H54 (cell line): ENCODE results near the gene TULP4.

Source experiments
- DNase-seq: peaks from one replicate; pipeline ENCODE4 v3.0.0; 2011; ENCODE audit warnings: low spot score, mixed read lengths; ENCODE audit not compliant: insufficient read length
- FAIRE-seq: peaks from 3 replicates; lab custom pipeline; 2011; peaks lifted over from hg19 to GRCh38; lab: Jason Lieb, UNC
- POLR2A ChIP-seq: IDR thresholded peaks from 2 replicates; pipeline ENCODE4 v1.6.1; 2011; ENCODE audit warnings: low read depth, mild to moderate bottlenecking, low read length

TULP4 gene

GRCh38 chr6:158303210-158303731, 9.0 kb upstream of the TULP4 start:
- TF ChIP-seq POLR2A: no peak
- DNase-seq: no peak
- FAIRE-seq: no peak

- no peak for DNase-seq
- FAIRE-seq: no peak
- TF ChIP-seq POLR2A: no peak
Observed at GRCh38 chr6:158304254-158304653, 8.0 kb upstream of the TULP4 start.

- DNase-seq (no peak), FAIRE-seq (no peak)
- TF ChIP-seq POLR2A: no peak
Observed at GRCh38 chr6:158309814-158310213, 2.5 kb upstream of the TULP4 start.

GRCh38 chr6:158311193-158311592, 1.1 kb upstream of the TULP4 start:
- TF ChIP-seq POLR2A: no peak
- DNase-seq: no peak
- no peak for FAIRE-seq

- no peak for TF ChIP-seq POLR2A
- FAIRE-seq: no peak
- DNase-seq: no peak
Observed at GRCh38 chr6:158311626-158312025, 639 bp upstream of the TULP4 start.

DNA sequence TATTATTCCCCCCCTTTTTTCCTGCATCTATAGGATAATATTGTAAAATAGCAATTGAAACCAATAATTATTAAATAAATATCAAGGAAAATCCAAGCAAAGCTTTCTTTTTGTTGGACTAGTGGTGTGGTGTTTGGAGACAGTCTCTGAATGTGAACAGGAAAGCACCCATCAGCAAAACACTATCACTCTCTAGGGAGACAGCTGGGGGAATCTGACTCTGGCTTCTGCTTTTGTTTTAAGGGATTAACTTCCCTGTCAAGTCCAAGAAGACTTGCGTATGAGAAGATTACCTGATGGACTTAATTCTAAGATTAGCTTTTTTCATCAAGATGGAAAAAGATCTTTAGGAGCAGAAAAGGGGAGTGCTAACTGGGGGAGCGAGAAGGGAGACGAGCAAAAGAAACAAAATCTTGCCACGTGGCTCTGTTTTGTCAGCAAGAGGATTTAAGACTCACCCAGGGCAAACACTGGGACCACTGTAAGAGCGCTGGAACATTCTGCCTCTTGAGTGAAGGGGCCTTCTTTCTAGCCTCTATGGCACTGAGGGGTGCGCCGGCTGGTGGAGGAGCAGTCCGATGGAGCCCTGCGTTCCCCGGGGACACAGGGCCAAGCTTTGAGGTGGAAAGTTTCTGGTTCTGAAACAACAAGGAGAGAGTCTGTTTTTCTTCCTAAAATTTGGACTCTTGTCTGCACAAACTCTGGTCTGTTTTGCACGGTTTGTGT, 570 bp downstream of the TULP4 start:
- no peak for TF ChIP-seq POLR2A
- FAIRE-seq: no peak
- DNase-seq: no peak

DNA sequence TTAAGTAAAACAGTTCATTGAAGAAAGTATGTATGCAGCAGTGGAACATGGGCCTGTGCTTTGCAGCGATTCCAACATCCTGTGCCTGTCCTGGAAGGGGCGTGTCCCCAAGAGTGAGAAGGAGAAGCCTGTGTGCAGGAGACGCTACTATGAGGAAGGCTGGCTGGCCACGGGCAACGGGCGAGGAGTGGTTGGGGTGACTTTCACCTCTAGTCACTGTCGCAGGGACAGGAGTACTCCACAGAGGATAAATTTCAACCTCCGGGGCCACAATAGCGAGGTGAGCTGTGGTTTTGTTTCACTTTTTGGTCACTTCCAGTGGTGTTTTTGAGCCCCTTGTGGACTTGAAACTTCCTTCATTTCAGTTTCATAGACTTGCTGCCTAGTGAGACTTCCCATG, 1.7 kb downstream of the TULP4 start:
- FAIRE-seq: no peak
- no peak for DNase-seq
- no peak for TF ChIP-seq POLR2A

DNA sequence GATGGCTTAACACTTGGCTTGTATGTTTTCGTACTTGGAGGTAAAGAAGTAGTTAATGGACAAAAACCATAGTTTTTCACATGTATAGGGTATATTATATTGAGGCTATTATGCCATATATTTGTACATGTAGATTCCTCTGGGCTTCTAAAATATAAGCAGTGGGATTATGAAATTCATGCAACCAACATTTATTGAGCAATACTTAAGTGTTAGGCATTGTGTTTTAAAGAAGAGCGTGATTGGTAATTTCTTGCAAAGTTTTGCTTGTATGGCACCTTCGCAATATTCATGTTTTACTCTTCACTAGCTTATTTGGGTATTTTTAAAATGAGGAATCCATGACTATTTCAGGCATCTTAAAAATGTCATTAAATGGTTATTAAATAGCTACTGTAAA, 2.5 kb downstream of the TULP4 start:
- DNase-seq (no peak), FAIRE-seq (no peak)
- TF ChIP-seq POLR2A: no peak

DNA sequence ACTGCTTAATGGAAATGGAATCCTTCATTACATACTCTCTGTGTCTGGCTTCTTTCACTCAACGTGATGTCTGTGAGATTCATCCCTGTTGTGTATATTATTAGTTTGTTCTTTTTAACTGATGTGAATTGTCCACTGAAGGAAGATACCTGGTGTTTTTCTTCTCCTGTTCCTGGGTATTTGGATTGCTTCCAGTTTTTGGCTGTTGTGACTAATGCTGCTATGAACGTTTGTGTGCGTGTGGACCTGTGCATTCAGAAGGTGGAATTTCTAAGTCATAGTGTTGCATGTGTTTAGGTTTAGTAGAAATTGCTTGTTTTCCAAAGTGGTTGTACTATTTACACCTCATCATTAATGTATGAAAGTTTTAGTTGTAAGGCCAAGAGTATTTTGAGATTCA, 3.8 kb downstream of the TULP4 start:
- TF ChIP-seq POLR2A: no peak
- DNase-seq (no peak), FAIRE-seq (no peak)

DNA sequence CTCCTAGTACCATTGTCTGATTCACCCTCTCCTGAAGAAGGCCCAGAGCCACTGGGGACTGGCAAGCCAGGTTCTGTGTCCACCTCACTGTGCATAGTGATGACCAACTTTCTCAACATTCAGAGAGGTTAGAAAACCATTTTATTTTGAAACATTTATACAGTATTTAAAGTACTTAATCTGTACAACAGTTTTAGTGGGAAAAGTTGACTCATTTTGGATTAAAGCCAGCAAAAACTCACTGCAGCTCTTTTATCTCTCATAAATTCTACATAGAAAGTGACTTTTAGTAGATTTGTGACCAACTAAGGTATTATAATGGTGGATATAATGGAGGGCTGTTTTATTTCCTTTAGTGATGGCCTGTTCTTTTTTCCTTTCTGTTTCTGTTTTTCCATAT, 9.7 kb downstream of the TULP4 start:
- FAIRE-seq (no peak), DNase-seq (no peak)
- no peak for TF ChIP-seq POLR2A

DNA sequence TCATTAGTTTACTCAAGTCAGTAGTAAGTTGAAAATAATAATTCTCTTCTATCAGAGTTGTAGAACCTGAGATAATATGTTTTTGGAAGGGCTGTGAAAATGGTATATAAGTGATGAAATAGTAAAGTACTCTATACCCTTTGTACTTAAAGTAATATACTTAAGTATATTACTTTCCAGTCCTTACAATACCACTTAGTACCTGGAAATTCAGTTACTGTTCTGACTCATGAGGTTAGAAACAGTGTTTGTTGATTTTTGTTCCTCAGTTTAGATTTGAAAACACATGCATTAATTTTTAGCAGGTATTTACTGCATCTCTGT, 10.1 kb downstream of the TULP4 start:
- DNase-seq: no peak
- no peak for FAIRE-seq
- TF ChIP-seq POLR2A: no peak

DNA sequence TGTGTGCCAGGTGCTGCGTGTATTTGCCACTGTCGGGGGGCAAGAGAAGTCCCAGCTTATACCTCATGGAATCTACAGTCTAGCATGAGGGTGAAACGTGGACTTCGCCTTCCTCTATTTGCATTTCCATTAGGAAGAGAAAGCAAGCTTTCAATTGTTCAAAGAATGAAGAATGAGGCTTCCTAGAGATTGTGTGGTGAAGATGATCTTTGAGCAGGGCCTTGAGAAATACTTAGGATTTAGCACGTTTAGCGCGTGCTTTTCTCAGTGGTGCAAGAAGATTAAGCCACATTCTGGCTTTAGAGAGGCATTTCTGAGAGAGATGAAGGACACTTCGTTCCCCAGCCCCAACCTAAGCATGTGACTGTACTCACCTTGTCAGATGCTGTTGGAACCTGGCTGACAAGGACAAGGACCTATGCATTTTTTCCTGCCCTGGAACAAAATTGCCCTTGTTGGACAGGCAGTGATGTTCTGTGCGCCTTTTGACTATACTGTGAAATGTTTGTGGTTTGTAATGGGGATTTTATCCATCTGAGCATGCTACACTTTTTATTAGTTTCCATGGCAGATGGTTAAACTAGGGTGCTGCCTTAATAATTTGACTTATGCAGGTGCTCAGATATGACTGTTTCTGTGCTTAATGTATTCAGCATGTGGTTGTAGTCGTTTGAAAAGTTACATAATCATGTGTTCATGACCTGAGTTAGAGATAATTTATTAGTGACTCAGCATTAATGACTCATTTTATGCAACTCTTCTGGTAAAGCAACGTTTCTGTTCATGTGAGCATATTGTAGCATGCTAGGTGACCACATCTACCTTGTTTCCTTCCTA, 10.7 kb downstream of the TULP4 start:
- DNase-seq (no peak), FAIRE-seq (peak; percentile 30)
- no peak for TF ChIP-seq POLR2A

DNA sequence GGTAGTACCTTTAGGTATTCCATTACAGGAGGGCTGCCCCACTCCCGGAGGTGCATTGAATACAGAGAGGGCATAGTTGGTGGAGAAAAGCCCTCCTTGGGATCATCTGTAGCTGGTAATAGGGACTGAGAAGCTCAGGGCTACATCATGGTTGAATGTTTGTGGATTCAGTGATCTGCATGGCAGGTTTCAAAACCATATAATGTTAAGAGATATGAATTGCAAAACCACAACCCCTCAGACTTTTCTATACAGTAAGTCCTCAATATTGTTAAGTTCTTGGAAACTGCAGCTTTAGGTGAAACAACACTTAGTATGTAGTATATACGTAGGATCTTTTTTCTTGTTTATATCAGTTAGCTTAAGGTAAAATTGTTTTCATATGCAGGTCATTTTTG, 11.3 kb downstream of the TULP4 start:
- no peak for TF ChIP-seq POLR2A
- DNase-seq: no peak
- FAIRE-seq: no peak

GRCh38 chr6:158324136-158324535, 11.9 kb downstream of the TULP4 start:
- TF ChIP-seq POLR2A: no peak
- no peak for FAIRE-seq
- no peak for DNase-seq

GRCh38 chr6:158327211-158327610, 14.9 kb downstream of the TULP4 start:
- DNase-seq (no peak), FAIRE-seq (no peak)
- TF ChIP-seq POLR2A: no peak

GRCh38 chr6:158328952-158329351, 16.7 kb downstream of the TULP4 start:
- DNase-seq (no peak), FAIRE-seq (no peak)
- TF ChIP-seq POLR2A: no peak
